ENCODE data around the gene GDE1. TPM values are rescaled to one million over a fixed set of nuclear protein-coding genes. Genes with fewer than 3 reads are reported as not detected.

GDE1 gene
- total and polyA plus RNA-seq, 4 donors, result 14.8 to 39.1 (median 23.6) TPM

GRCh38 chr16:19482291-19482690 is 39.6 kb downstream of the GDE1 start:
- Histone ChIP-seq H3K9me3 (ENCODE audit: control insufficient read depth in 4 of 4, low read length in 3 of 4) (no peaks in the 10 kb centered on the region), H3K27me3 (ENCODE audit: control insufficient read depth in 4 of 4, insufficient read depth in 4 of 4, low read length in 3 of 4) (no peaks in the 10 kb centered on the region), H3K4me3 (ENCODE audit: low read depth in 1 of 3, low read length in 3 of 3) (no peak overlapping the region), H3K9ac (ENCODE audit: low read depth in 1 of 2, low read length in 2 of 2) (no peak overlapping the region), H3K27ac (ENCODE audit: low read depth in 1 of 2, low read length in 2 of 2) (no peak overlapping the region), H3K4me1 (ENCODE audit: control insufficient read depth in 4 of 4, insufficient read depth in 4 of 4, low read length in 3 of 4) (no peaks in the 10 kb centered on the region), H3K36me3 (ENCODE audit: control insufficient read depth in 4 of 4, insufficient read depth in 3 of 4, low read depth in 1 of 4, low read length in 3 of 4) (no peaks in the 10 kb centered on the region)
- WGBS, result 84% methylated on average over 1 of the region's 1 CpG
- TF ChIP-seq RXRA (IDR thresholded peaks at IDR 0.05), result no peak
- TF ChIP-seq FOXA1 (IDR thresholded peaks at IDR 0.05), result no peak
- no peak for TF ChIP-seq YY1 (IDR thresholded peaks at IDR 0.05)
- TF ChIP-seq JUND (IDR thresholded peaks at IDR 0.05), result no peak
- no peak for TF ChIP-seq SP1 (IDR thresholded peaks at IDR 0.05)
- TF ChIP-seq, protein P1, sequence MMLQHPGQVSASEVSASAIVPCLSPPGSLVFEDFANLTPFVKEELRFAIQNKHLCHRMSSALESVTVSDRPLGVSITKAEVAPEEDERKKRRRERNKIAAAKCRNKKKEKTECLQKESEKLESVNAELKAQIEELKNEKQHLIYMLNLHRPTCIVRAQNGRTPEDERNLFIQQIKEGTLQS (IDR thresholded peaks at IDR 0.05), result no peak
- no peak for TF ChIP-seq TAF1 (conservative IDR thresholded peaks at IDR 0.05)
- no peak for TF ChIP-seq EGR1 (IDR thresholded peaks at IDR 0.05; ENCODE audit: low read depth in 2 of 2)
- TF ChIP-seq, protein P2, sequence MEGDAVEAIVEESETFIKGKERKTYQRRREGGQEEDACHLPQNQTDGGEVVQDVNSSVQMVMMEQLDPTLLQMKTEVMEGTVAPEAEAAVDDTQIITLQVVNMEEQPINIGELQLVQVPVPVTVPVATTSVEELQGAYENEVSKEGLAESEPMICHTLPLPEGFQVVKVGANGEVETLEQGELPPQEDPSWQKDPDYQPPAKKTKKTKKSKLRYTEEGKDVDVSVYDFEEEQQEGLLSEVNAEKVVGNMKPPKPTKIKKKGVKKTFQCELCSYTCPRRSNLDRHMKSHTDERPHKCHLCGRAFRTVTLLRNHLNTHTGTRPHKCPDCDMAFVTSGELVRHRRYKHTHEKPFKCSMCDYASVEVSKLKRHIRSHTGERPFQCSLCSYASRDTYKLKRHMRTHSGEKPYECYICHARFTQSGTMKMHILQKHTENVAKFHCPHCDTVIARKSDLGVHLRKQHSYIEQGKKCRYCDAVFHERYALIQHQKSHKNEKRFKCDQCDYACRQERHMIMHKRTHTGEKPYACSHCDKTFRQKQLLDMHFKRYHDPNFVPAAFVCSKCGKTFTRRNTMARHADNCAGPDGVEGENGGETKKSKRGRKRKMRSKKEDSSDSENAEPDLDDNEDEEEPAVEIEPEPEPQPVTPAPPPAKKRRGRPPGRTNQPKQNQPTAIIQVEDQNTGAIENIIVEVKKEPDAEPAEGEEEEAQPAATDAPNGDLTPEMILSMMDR (IDR thresholded peaks at IDR 0.05; ENCODE audit: low read depth, low read length, missing input control), result no peak
- TF ChIP-seq HNF4A (conservative IDR thresholded peaks at IDR 0.05), result no peak
- no peak for DNase-seq (ENCODE audit: low spot score)

- H3K9me3 ChIP-seq (ENCODE audit: control insufficient read depth in 4 of 4, low read length in 3 of 4), result no peaks in the 10 kb centered on the region
- H3K27me3 ChIP-seq (ENCODE audit: control insufficient read depth in 4 of 4, insufficient read depth in 4 of 4, low read length in 3 of 4), result no peaks in the 10 kb centered on the region
- no peak for DNase-seq (ENCODE audit: low spot score)
- no peaks in the 10 kb centered on the region for H3K4me1 ChIP-seq (ENCODE audit: control insufficient read depth in 4 of 4, insufficient read depth in 4 of 4, low read length in 3 of 4)
- TF ChIP-seq HNF4G (IDR thresholded peaks at IDR 0.05) (no peak), RAD21 (IDR thresholded peaks at IDR 0.05) (no peak), FOXA2 (IDR thresholded peaks at IDR 0.05) (no peak), EGR1 (IDR thresholded peaks at IDR 0.05; ENCODE audit: low read depth in 2 of 2) (no peak), SP1 (IDR thresholded peaks at IDR 0.05) (no peak), RXRA (IDR thresholded peaks at IDR 0.05) (no peak), TAF1 (conservative IDR thresholded peaks at IDR 0.05) (no peak), GABPA (IDR thresholded peaks at IDR 0.05 in 1 of 2, conservative IDR thresholded peaks at IDR 0.05 in 1 of 2) (no peak), YY1 (IDR thresholded peaks at IDR 0.05) (no peak), HNF4A (conservative IDR thresholded peaks at IDR 0.05) (no peak)
- TF ChIP-seq, protein P3, sequence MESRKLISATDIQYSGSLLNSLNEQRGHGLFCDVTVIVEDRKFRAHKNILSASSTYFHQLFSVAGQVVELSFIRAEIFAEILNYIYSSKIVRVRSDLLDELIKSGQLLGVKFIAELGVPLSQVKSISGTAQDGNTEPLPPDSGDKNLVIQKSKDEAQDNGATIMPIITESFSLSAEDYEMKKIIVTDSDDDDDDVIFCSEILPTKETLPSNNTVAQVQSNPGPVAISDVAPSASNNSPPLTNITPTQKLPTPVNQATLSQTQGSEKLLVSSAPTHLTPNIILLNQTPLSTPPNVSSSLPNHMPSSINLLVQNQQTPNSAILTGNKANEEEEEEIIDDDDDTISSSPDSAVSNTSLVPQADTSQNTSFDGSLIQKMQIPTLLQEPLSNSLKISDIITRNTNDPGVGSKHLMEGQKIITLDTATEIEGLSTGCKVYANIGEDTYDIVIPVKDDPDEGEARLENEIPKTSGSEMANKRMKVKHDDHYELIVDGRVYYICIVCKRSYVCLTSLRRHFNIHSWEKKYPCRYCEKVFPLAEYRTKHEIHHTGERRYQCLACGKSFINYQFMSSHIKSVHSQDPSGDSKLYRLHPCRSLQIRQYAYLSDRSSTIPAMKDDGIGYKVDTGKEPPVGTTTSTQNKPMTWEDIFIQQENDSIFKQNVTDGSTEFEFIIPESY (IDR thresholded peaks at IDR 0.05), result no peak
- TF ChIP-seq, protein P4, sequence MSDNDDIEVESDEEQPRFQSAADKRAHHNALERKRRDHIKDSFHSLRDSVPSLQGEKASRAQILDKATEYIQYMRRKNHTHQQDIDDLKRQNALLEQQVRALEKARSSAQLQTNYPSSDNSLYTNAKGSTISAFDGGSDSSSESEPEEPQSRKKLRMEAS (IDR thresholded peaks at IDR 0.05), result no peak
- TF ChIP-seq, protein P1 (IDR thresholded peaks at IDR 0.05), result no peak
- WGBS, result 87% methylated on average over 5 of the region's 5 CpGs
- no peak overlapping the region for H3K4me3 ChIP-seq (ENCODE audit: low read depth in 1 of 3, low read length in 3 of 3)
- no peaks in the 10 kb centered on the region for H3K36me3 ChIP-seq (ENCODE audit: control insufficient read depth in 4 of 4, insufficient read depth in 3 of 4, low read depth in 1 of 4, low read length in 3 of 4)
- no peak overlapping the region for H3K9ac ChIP-seq (ENCODE audit: low read depth in 1 of 2, low read length in 2 of 2)
- H3K27ac ChIP-seq (ENCODE audit: low read depth in 1 of 2, low read length in 2 of 2), result no peak overlapping the region
These were observed 40.1 kb downstream of the GDE1 start for GRCh38 chr16:19481769-19482168.
